IMR-90 (cell line): Measurements from ENCODE around the gene RMI2. TPM values are rescaled to one million over a fixed set of nuclear protein-coding genes. Genes with fewer than 3 reads are reported as not detected.

Source experiments
- ATAC-seq: fragments of 200-7000 bp; cut with Tn5 transposase; 2 replicates; pipeline ENCODE4 v1.9.1; 2020; ENCODE audit warnings: low read depth, mild to moderate bottlenecking, moderate library complexity
- BruUV-seq: library from RNA; stranded (reverse); fragments of 400-500 nt; replicated peaks from 2 replicates; lab custom pipeline; 2021; lab: Mats Ljungman, UMichigan
- CTCF ChIA-PET: fragments of 300-600 bp; formaldehyde crosslinking; extraction: SDS; loops from one replicate; lab custom pipeline; 2021; ENCODE audit warnings: antibody characterized with exemption; lab: Yijun Ruan, JAX
- POLR2A ChIA-PET: fragments of 300-600 bp; sonication (Branson Sonifier 250); formaldehyde crosslinking; loops from one replicate; lab custom pipeline; 2022; ENCODE audit warnings: antibody characterized with exemption; ENCODE audit not compliant: unreplicated experiment; lab: Charles Lee
- DNase-seq: peaks from one replicate; pipeline ENCODE4 v3.0.0; 2013
- H2AFZ ChIP-seq: replicated peaks from 2 replicates; pipeline ENCODE3; 2013; ENCODE audit warnings: low read length, mild to moderate bottlenecking; ENCODE audit not compliant: poor library complexity
- H2AK5ac ChIP-seq: 2 replicates; pipeline ENCODE4 v1.6.1; 2013; ENCODE audit warnings: low read depth, low read length, inconsistent platforms
- H2AK9ac ChIP-seq: replicated peaks from 2 replicates; pipeline ENCODE3; 2013; ENCODE audit warnings: mild to moderate bottlenecking, low read depth, low read length, moderate library complexity; ENCODE audit not compliant: poor library complexity
- H2BK120ac ChIP-seq: 2 replicates; pipeline ENCODE4 v1.6.1; 2013; ENCODE audit warnings: low read depth, low read length, inconsistent platforms
- H2BK15ac ChIP-seq: 3 replicates; pipeline ENCODE4 v1.6.1; 2013; ENCODE audit warnings: low read depth, low read length, inconsistent platforms
- H2BK20ac ChIP-seq: 2 replicates; pipeline ENCODE4 v1.6.1; 2013; ENCODE audit warnings: low read depth, mild to moderate bottlenecking, inconsistent platforms, low read length, moderate library complexity
- H2BK5ac ChIP-seq: 2 replicates; pipeline ENCODE4 v1.6.1; 2013; ENCODE audit warnings: mild to moderate bottlenecking, low read depth, low read length, inconsistent platforms; ENCODE audit not compliant: poor library complexity, severe bottlenecking
- H3K14ac ChIP-seq: replicated peaks from 2 replicates; pipeline ENCODE4 v1.6.1; 2013; ENCODE audit warnings: low read depth, low read length, inconsistent platforms
- H3K18ac ChIP-seq: 2 replicates; pipeline ENCODE4 v1.6.1; 2013; ENCODE audit warnings: low read depth, low read length, control low read depth
- H3K23ac ChIP-seq: 2 replicates; pipeline ENCODE4 v1.6.1; 2013; ENCODE audit warnings: low read depth, low read length, inconsistent platforms
- H3K27ac ChIP-seq: 2 replicates; pipeline ENCODE4 v1.5.1; 2013; ENCODE audit warnings: mild to moderate bottlenecking, control low read depth, low read length; ENCODE audit not compliant: insufficient read depth
- H3K27me3 ChIP-seq: 2 replicates; pipeline ENCODE4 v1.6.1; 2013; ENCODE audit warnings: low read length; ENCODE audit not compliant: control insufficient read depth, insufficient read depth
- H3K36me3 ChIP-seq: 2 replicates; pipeline ENCODE4 v1.6.1; 2013; ENCODE audit warnings: low read length, mixed read lengths; ENCODE audit not compliant: control insufficient read depth, insufficient read depth
- H3K4ac ChIP-seq: 2 replicates; pipeline ENCODE4 v1.6.1; 2013; ENCODE audit warnings: low read depth, low read length, inconsistent platforms
- H3K4me1 ChIP-seq: 2 replicates; pipeline ENCODE4 v1.6.1; 2013; ENCODE audit warnings: low read length, mixed read lengths; ENCODE audit not compliant: control insufficient read depth, insufficient read depth
- H3K4me2 ChIP-seq: 2 replicates; pipeline ENCODE4 v1.6.1; 2013; ENCODE audit warnings: low read depth, mild to moderate bottlenecking, control low read depth, low read length, moderate library complexity
- H3K4me3 ChIP-seq: 2 replicates; pipeline ENCODE4 v1.5.1; 2013; ENCODE audit warnings: low read depth, mild to moderate bottlenecking, control low read depth, low read length, moderate library complexity; ENCODE audit not compliant: insufficient read depth
- H3K56ac ChIP-seq: 2 replicates; pipeline ENCODE4 v1.6.1; 2013; ENCODE audit warnings: low read length, inconsistent platforms; ENCODE audit not compliant: insufficient read depth; ENCODE audit errors: extremely low read depth
- H3K79me1 ChIP-seq, 2 experiments: 2 replicates each; pipeline ENCODE4 v1.6.1; 2013; ENCODE audit warnings: low read length in 2 of 2, inconsistent platforms in 1 of 2, low read depth in 1 of 2
- H3K9ac ChIP-seq: 2 replicates; pipeline ENCODE4 v1.6.1; 2013; ENCODE audit warnings: low read depth, low read length, control low read depth
- H3K9me1 ChIP-seq: 2 replicates; pipeline ENCODE4 v1.6.1; 2013; ENCODE audit warnings: low read length, inconsistent platforms; ENCODE audit not compliant: insufficient read depth
- H3K9me3 ChIP-seq: 2 replicates; pipeline ENCODE4 v1.6.1; 2013; ENCODE audit warnings: low read length; ENCODE audit not compliant: control insufficient read depth, insufficient read depth
- H4K20me1 ChIP-seq: 2 replicates; pipeline ENCODE4 v1.6.1; 2013; ENCODE audit warnings: low read length, inconsistent platforms; ENCODE audit not compliant: insufficient read depth
- H4K5ac ChIP-seq: 2 replicates; pipeline ENCODE4 v1.6.1; 2013; ENCODE audit warnings: mild to moderate bottlenecking, low read depth, low read length, control low read depth
- H4K8ac ChIP-seq, 2 experiments: 2 replicates each; pipeline ENCODE4 v1.6.1; 2013; ENCODE audit warnings: low read depth in 2 of 2, low read length in 2 of 2, control low read depth in 1 of 2, inconsistent platforms in 1 of 2
- H4K91ac ChIP-seq: 2 replicates; pipeline ENCODE4 v1.6.1; 2013; ENCODE audit warnings: low read depth, low read length, inconsistent platforms; ENCODE audit not compliant: insufficient read depth
- CTCF ChIP-seq: conservative IDR thresholded peaks from 2 replicates; pipeline ENCODE4 v1.5.1; 2012; ENCODE audit warnings: mild to moderate bottlenecking, low read depth, low read length, improper control_type of control experiment
- WGBS, 2 experiments: methylation state at CpG; one replicate each; pipeline versions ENCODE4 v1.1.5 to v1.1.7; 2013; ENCODE audit warnings: missing lambda C conversion rate in 2 of 2; ENCODE audit not compliant: insufficient read length in 1 of 2; ENCODE audit errors: extremely low coverage in 2 of 2; 5-methylcytosine and 5-hydroxymethylcytosine counted together
- dilution Hi-C: fragments of 300-500 bp; cut with HindIII; formaldehyde crosslinking; loops from one replicate; pipeline ENCODE4 v1.14.3; 2018; ENCODE audit warnings: low sequenced_read_pairs; ENCODE audit not compliant: unreplicated experiment
- in situ Hi-C: fragments of 300-500 bp; cut with MboI; formaldehyde crosslinking; loops from 3 replicates; pipeline ENCODE4 v1.14.3; 2019; ENCODE audit warnings: low sequenced_read_pairs, inconsistent platforms, mixed read lengths
- intact Hi-C: fragments of 100-400 bp; cut with micrococcal nuclease; formaldehyde crosslinking; loops from 2 replicates; pipeline ENCODE4 v1.10.0; 2022
- polyA plus RNA-seq, 3 experiments: library from polyadenylated mRNA; depleted of rRNA; stranded (reverse); fragments of >200 nt; gene quantifications; 2 replicates each; pipeline ENCODE4 v1.2.3, GENCODE V29; 2012; ENCODE audit warnings: low replicate concordance in 1 of 3
- total RNA-seq: library from RNA; depleted of rRNA; stranded (reverse); fragments of >200 nt; gene quantifications from 2 replicates; pipeline ENCODE4 v1.2.3, GENCODE V29; 2012
- TF ChIP-seq, protein P1 (sequence below): fragments of 150-350 bp; IDR thresholded peaks from 2 replicates; pipeline ENCODE4 v1.6.1; 2017; ENCODE audit warnings: mild to moderate bottlenecking, antibody characterized with exemption, low read length, low read depth

RMI2 gene
- total and polyA plus RNA-seq, 2 of the 4 experiments (the other 2 are of a cell fraction): 3.2 to 5.6 TPM

DNA sequence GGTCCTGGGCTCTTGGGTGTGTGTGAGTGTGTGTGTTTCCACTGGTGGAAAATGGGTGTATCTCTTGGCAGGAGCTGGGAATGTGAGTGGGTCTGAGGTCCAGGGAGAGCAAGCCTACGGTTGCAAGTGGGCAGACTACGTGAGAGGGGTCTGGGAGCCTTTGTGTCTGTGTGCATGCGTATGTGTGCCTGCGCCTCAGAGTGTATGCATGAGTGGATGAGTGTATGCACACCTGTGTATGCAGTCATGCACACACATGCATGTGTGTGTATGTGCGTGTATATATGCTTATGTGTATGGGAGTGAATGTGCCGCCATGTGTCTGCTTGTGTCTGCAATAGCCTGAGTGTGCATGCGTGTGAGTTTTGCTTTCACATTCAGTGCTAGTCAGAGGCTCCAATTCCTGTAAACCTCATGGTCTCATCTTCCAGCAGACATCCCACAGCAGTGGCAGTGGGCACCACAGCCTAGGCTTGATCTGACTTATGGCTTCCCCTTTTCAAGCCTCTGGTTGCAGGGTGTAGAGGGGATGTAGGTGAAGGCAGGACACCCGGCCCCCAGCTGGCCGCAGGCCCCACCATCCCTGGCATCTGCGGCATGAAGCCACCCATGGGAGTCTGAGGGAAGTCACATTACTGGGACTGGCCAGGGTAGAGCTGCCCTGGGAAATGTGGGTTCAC lies 19.7 kb upstream of the RMI2 start (continued):
- TF ChIP-seq CTCF: no peak

DNA sequence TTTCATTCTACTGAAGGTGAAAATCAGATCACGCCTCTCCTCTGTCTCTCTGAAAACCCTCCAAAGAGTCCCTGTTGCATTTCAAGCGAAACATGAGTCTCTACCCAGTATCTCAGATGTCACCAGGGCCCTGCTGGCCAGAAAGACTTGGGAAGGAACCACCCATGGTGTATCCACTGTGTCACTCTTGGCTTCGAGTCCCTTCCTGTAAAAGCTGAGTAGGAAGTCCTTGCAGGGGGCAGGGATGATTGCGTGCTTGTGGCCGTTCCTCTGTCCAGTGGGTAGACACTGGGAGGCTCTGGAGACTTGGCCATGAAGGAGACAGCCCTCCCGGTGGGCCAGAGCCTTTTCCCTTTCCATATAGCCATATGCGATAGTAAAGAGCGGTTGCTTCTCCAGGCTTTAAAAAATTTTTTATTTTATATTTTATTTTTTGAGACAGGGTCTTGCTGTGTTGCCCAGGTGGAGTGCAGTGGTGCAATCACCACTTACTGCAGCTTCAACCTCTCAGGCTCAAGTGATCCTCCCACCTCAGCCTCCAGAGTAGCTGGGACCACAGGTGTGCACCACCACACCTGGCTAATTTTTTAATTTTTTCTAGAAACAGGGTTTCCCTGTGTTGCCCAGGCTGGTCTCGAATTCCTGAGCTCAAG lies 19.0 kb upstream of the RMI2 start:
- peak overlapping the region in 1 of 2 experiments; percentile 56; a peak in 2 of 4 replicates for H4K8ac ChIP-seq
- no peak overlapping the region for H3K56ac ChIP-seq
- H2BK20ac ChIP-seq: peak overlapping the region; percentile 13; the same call in 1 of the 2 replicates
- no peak overlapping the region for H3K4me2 ChIP-seq
- H3K18ac ChIP-seq: peak overlapping the region; percentile 19; the same call in 1 of the 2 replicates
- ChIA-PET POLR2A (no interaction called here), CTCF (no interaction called here)
- H3K4ac ChIP-seq: peak overlapping the region; percentile 91
- no peak overlapping the region for H3K9ac ChIP-seq
- TF ChIP-seq, protein P1, sequence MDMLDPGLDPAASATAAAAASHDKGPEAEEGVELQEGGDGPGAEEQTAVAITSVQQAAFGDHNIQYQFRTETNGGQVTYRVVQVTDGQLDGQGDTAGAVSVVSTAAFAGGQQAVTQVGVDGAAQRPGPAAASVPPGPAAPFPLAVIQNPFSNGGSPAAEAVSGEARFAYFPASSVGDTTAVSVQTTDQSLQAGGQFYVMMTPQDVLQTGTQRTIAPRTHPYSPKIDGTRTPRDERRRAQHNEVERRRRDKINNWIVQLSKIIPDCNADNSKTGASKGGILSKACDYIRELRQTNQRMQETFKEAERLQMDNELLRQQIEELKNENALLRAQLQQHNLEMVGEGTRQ: no peak
- WGBS, 2 experiments: 88% methylated on average over 1 of the region's 9 CpGs; no CpG with 5 or more reads in 1 of the 2 experiments
- dilution Hi-C loops (no loop called here), intact Hi-C loops (no loop called here), in situ Hi-C loops (no loop called here)
- H3K9me3 ChIP-seq: no peaks in the 10 kb centered on the region
- H2AK5ac ChIP-seq: peak overlapping the region; percentile 73
- H3K9me1 ChIP-seq: peaks cover 14% of the 10 kb centered on the region
- H2AFZ ChIP-seq: peak overlapping the region; percentile 34
- H3K79me1 ChIP-seq: no peaks in the 10 kb centered on the region; a peak in 1 of 4 replicates
- peak overlapping the region; percentile 5 for H3K14ac ChIP-seq
- H2BK5ac ChIP-seq: no peak overlapping the region
- peak overlapping the region; percentile 58; the same call in 1 of the 2 replicates for H4K91ac ChIP-seq
- 0 out of 2 replicates have a peak overlapping the region, but pooled peaks have one; percentile 1 for H3K23ac ChIP-seq
- H2BK120ac ChIP-seq: peak overlapping the region; percentile 98
- H3K4me1 ChIP-seq: peaks cover 24% of the 10 kb centered on the region
- H3K27me3 ChIP-seq: no peaks in the 10 kb centered on the region
- no peak for ATAC-seq
- H2AK9ac ChIP-seq: no peak overlapping the region
- peak overlapping the region; percentile 3; the same call in 1 of the 2 replicates for H4K5ac ChIP-seq
- H3K36me3 ChIP-seq: no peaks in the 10 kb centered on the region
- H3K27ac ChIP-seq: no peak overlapping the region
- BruUV-seq: no TSS peak
- no peak for DNase-seq
- no peak overlapping the region for H3K4me3 ChIP-seq
- peak overlapping the region; percentile 65; the same call in 1 of the 3 replicates for H2BK15ac ChIP-seq
- no peaks in the 10 kb centered on the region for H4K20me1 ChIP-seq
